ENCODE results near the gene TXNRD2. TPM values are rescaled to one million over a fixed set of nuclear protein-coding genes. Genes with fewer than 3 reads are reported as not detected.
A peak's percentile ranks its signal among the peaks of the same experiment; 100 is the strongest.
"Not testable (repeated sequence)": the region's sequence is repeated elsewhere in the genome, so short reads cannot be mapped to it uniquely, and the experiment has no call there.

Gene TXNRD2
- total and polyA plus RNA-seq, 2 of the 4 experiments (the other 2 are of a cell fraction) = 15.6 to 25.7 TPM

- H3K4me3 ChIP-seq (ENCODE audit: insufficient read depth, low read depth, low read length); H2BK15ac ChIP-seq (ENCODE audit: low read depth, low read length); H3K79me1 ChIP-seq (ENCODE audit: low read depth in 1 of 2, low read length in 2 of 2); DNase-seq; H3K14ac ChIP-seq (replicated peaks; ENCODE audit: low read depth, low read length); H3K27me3 ChIP-seq (ENCODE audit: control insufficient read depth, insufficient read depth, low read length); H3K4me2 ChIP-seq (ENCODE audit: low read depth, low read length); dilution Hi-C loops (cut with HindIII; ENCODE audit: low sequenced_read_pairs, unreplicated experiment); BruUV-seq (replicated peaks); H3K36me3 ChIP-seq (ENCODE audit: control insufficient read depth, insufficient read depth, low read length); H2BK5ac ChIP-seq (ENCODE audit: low read depth, low read length, poor library complexity, severe bottlenecking); H2AK9ac ChIP-seq (replicated peaks; ENCODE audit: low read depth, low read length, poor library complexity); H2BK120ac ChIP-seq (ENCODE audit: low read depth, low read length); H3K9me3 ChIP-seq (ENCODE audit: control insufficient read depth, insufficient read depth, low read length); H4K5ac ChIP-seq (ENCODE audit: low read depth, low read length); POLR2A ChIA-PET (ENCODE audit: unreplicated experiment); H3K56ac ChIP-seq (ENCODE audit: extremely low read depth, insufficient read depth, low read length); H2BK20ac ChIP-seq (ENCODE audit: low read depth, low read length); H3K9ac ChIP-seq (ENCODE audit: low read depth, low read length); H3K4ac ChIP-seq (ENCODE audit: low read depth, low read length); intact Hi-C loops (cut with micrococcal nuclease); H3K4me1 ChIP-seq (ENCODE audit: control insufficient read depth, insufficient read depth, low read length); H3K18ac ChIP-seq (ENCODE audit: low read depth, low read length); H3K23ac ChIP-seq (ENCODE audit: low read depth, low read length); H2AFZ ChIP-seq (replicated peaks; ENCODE audit: low read length, poor library complexity); H4K20me1 ChIP-seq (ENCODE audit: insufficient read depth, low read length); H4K91ac ChIP-seq (ENCODE audit: insufficient read depth, low read depth, low read length); H4K8ac ChIP-seq (ENCODE audit: low read depth in 2 of 2, low read length in 2 of 2); H3K9me1 ChIP-seq (ENCODE audit: insufficient read depth, low read length); in situ Hi-C loops (cut with MboI; ENCODE audit: low sequenced_read_pairs); ATAC-seq (ENCODE audit: low read depth); H3K27ac ChIP-seq (ENCODE audit: insufficient read depth, low read length): not testable (repeated sequence)
- CTCF ChIA-PET = interaction anchor here (1.0 kb wide), 1 partner anchor 177 kb away, joined by 5 read pairs; no protein-coding TSS in a partner anchor
- WGBS, 2 experiments (ENCODE audit: extremely low coverage in 2 of 2, insufficient read length in 1 of 2) = 92% methylated on average over 9 of the region's 16 CpGs; no CpG with 5 or more reads in 1 of the 2 experiments
- 0 out of 2 replicates have a peak overlapping the region, but pooled peaks have one; percentile 9 for H2AK5ac ChIP-seq (ENCODE audit: low read depth, low read length)
These were observed 33.7 kb downstream of the TXNRD2 start for GRCh38 chr22:19907902-19908301.

DNA sequence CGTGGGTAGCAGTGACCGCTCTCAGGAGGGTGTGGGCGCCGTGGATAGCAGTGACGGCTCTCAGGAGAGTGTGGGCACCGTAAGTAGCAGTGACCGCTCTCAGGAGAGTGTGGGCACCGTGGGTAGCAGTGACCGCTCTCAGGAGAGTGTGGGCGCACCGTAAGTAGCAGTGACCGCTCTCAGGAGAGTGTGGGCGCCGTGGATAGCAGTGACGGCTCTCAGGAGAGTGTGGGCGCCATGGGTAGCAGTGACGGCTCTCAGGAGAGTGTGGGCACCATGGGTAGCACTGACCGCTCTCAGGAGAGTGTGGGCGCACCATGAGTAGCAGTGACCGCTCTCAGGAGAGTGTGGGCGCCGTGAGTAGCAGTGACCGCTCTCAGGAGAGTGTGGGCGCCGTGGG lies 34.8 kb downstream of the TXNRD2 start:
- ATAC-seq (ENCODE audit: low read depth); H3K14ac ChIP-seq (replicated peaks; ENCODE audit: low read depth, low read length); H2BK120ac ChIP-seq (ENCODE audit: low read depth, low read length); H3K27me3 ChIP-seq (ENCODE audit: control insufficient read depth, insufficient read depth, low read length); H3K4me2 ChIP-seq (ENCODE audit: low read depth, low read length); H4K5ac ChIP-seq (ENCODE audit: low read depth, low read length); in situ Hi-C loops (cut with MboI; ENCODE audit: low sequenced_read_pairs); intact Hi-C loops (cut with micrococcal nuclease); H2BK5ac ChIP-seq (ENCODE audit: low read depth, low read length, poor library complexity, severe bottlenecking); H3K9me3 ChIP-seq (ENCODE audit: control insufficient read depth, insufficient read depth, low read length); H3K4ac ChIP-seq (ENCODE audit: low read depth, low read length); H2BK20ac ChIP-seq (ENCODE audit: low read depth, low read length); H2BK15ac ChIP-seq (ENCODE audit: low read depth, low read length); H3K18ac ChIP-seq (ENCODE audit: low read depth, low read length); H2AFZ ChIP-seq (replicated peaks; ENCODE audit: low read length, poor library complexity); H3K9me1 ChIP-seq (ENCODE audit: insufficient read depth, low read length); H4K91ac ChIP-seq (ENCODE audit: insufficient read depth, low read depth, low read length); H3K56ac ChIP-seq (ENCODE audit: extremely low read depth, insufficient read depth, low read length); POLR2A ChIA-PET (ENCODE audit: unreplicated experiment); H3K4me1 ChIP-seq (ENCODE audit: control insufficient read depth, insufficient read depth, low read length); DNase-seq; BruUV-seq (replicated peaks); H2AK5ac ChIP-seq (ENCODE audit: low read depth, low read length); H2AK9ac ChIP-seq (replicated peaks; ENCODE audit: low read depth, low read length, poor library complexity); H3K36me3 ChIP-seq (ENCODE audit: control insufficient read depth, insufficient read depth, low read length); H3K27ac ChIP-seq (ENCODE audit: insufficient read depth, low read length); H3K4me3 ChIP-seq (ENCODE audit: insufficient read depth, low read depth, low read length); dilution Hi-C loops (cut with HindIII; ENCODE audit: low sequenced_read_pairs, unreplicated experiment); H3K9ac ChIP-seq (ENCODE audit: low read depth, low read length); H4K20me1 ChIP-seq (ENCODE audit: insufficient read depth, low read length); H3K23ac ChIP-seq (ENCODE audit: low read depth, low read length); H4K8ac ChIP-seq (ENCODE audit: low read depth in 2 of 2, low read length in 2 of 2); H3K79me1 ChIP-seq (ENCODE audit: low read depth in 1 of 2, low read length in 2 of 2): not testable (repeated sequence)
- WGBS, 2 experiments (ENCODE audit: extremely low coverage in 2 of 2, insufficient read length in 1 of 2) = 93% methylated on average over 17 of the region's 25 CpGs; no CpG with 5 or more reads in 1 of the 2 experiments
- CTCF ChIA-PET = interaction anchor here (2.9 kb wide), 1 partner anchor 176 kb away, joined by 21 read pairs; no protein-coding TSS in a partner anchor

Data from IMR-90 (cell line).